HEK293 (cell line): ENCODE measurements around the gene RIC8B.

Experiments
- CTCF ChIP-seq: fragments of 450-650 bp; formaldehyde crosslinking; IDR thresholded peaks from 2 replicates; pipeline ENCODE4 v1.5.1; 2016; ENCODE audit warnings: missing biosample characterization, missing genetic modification characterization
- GLIS1 ChIP-seq: fragments of 450-650 bp; formaldehyde crosslinking; IDR thresholded peaks from 2 replicates; pipeline ENCODE4 v1.5.1; 2016; ENCODE audit warnings: missing biosample characterization, missing genetic modification characterization
- GLIS2 ChIP-seq: fragments of 450-650 bp; formaldehyde crosslinking; IDR thresholded peaks from 2 replicates; pipeline ENCODE4 v1.5.1; 2016; ENCODE audit warnings: missing biosample characterization, missing genetic modification characterization
- PRDM4 ChIP-seq: fragments of 450-650 bp; formaldehyde crosslinking; IDR thresholded peaks from 2 replicates; pipeline ENCODE4 v1.5.1; 2017; ENCODE audit warnings: missing biosample characterization, missing genetic modification characterization
- SP3 ChIP-seq: fragments of 450-650 bp; formaldehyde crosslinking; IDR thresholded peaks from 2 replicates; pipeline ENCODE4 v1.5.1; 2016; ENCODE audit warnings: missing biosample characterization, missing genetic modification characterization
- ZBTB20 ChIP-seq: fragments of 450-650 bp; formaldehyde crosslinking; IDR thresholded peaks from 2 replicates; pipeline ENCODE4 v1.5.1; 2016; ENCODE audit warnings: missing biosample characterization, missing genetic modification characterization
- ZBTB21 ChIP-seq: fragments of 450-650 bp; formaldehyde crosslinking; IDR thresholded peaks from 2 replicates; pipeline ENCODE4 v1.5.1; 2017; ENCODE audit warnings: missing biosample characterization, missing genetic modification characterization
- ZFP69B ChIP-seq: fragments of 450-650 bp; formaldehyde crosslinking; IDR thresholded peaks from 2 replicates; pipeline ENCODE4 v1.5.1; 2016; ENCODE audit warnings: missing biosample characterization, missing genetic modification characterization
- ZNF10 ChIP-seq: fragments of 450-650 bp; formaldehyde crosslinking; IDR thresholded peaks from 2 replicates; pipeline ENCODE4 v1.5.1; 2017; ENCODE audit warnings: missing biosample characterization, missing genetic modification characterization
- ZNF148 ChIP-seq: fragments of 450-650 bp; formaldehyde crosslinking; IDR thresholded peaks from 2 replicates; pipeline ENCODE4 v1.5.0; 2017; ENCODE audit warnings: missing biosample characterization, missing genetic modification characterization, borderline replicate concordance
- ZNF23 ChIP-seq: fragments of 450-650 bp; formaldehyde crosslinking; IDR thresholded peaks from 2 replicates; pipeline ENCODE4 v1.5.1; 2016; ENCODE audit warnings: missing biosample characterization, missing genetic modification characterization, borderline replicate concordance
- ZNF24 ChIP-seq: fragments of 450-650 bp; formaldehyde crosslinking; IDR thresholded peaks from 2 replicates; pipeline ENCODE4 v1.5.1; 2016; ENCODE audit warnings: missing biosample characterization, missing genetic modification characterization
- ZNF354C ChIP-seq: fragments of 450-650 bp; formaldehyde crosslinking; IDR thresholded peaks from 2 replicates; pipeline ENCODE4 v1.5.1; 2016; ENCODE audit warnings: missing biosample characterization, missing genetic modification characterization, low read depth, borderline replicate concordance
- ZNF362 ChIP-seq: fragments of 450-650 bp; formaldehyde crosslinking; IDR thresholded peaks from 2 replicates; pipeline ENCODE4 v1.5.1; 2016; ENCODE audit warnings: missing biosample characterization, missing genetic modification characterization
- ZNF366 ChIP-seq: fragments of 450-650 bp; formaldehyde crosslinking; conservative IDR thresholded peaks from 2 replicates; pipeline ENCODE4 v1.5.1; 2016; ENCODE audit warnings: missing biosample characterization, missing genetic modification characterization
- ZNF433 ChIP-seq: fragments of 450-650 bp; formaldehyde crosslinking; IDR thresholded peaks from 2 replicates; pipeline ENCODE4 v1.5.1; 2016; ENCODE audit warnings: missing biosample characterization, missing genetic modification characterization, low read depth
- ZNF658 ChIP-seq: fragments of 450-650 bp; formaldehyde crosslinking; IDR thresholded peaks from 2 replicates; pipeline ENCODE4; 2016; ENCODE audit warnings: missing biosample characterization, missing genetic modification characterization
- ZNF785 ChIP-seq: fragments of 450-650 bp; formaldehyde crosslinking; IDR thresholded peaks from 2 replicates; pipeline ENCODE4 v1.5.1; 2016; ENCODE audit warnings: missing biosample characterization, missing genetic modification characterization
- ZNF843 ChIP-seq: fragments of 450-650 bp; formaldehyde crosslinking; IDR thresholded peaks from 2 replicates; pipeline ENCODE4 v1.5.1; 2016; ENCODE audit warnings: missing biosample characterization, missing genetic modification characterization
- ZSCAN16 ChIP-seq: fragments of 450-650 bp; formaldehyde crosslinking; IDR thresholded peaks from 2 replicates; pipeline ENCODE4 v1.5.1; 2016; ENCODE audit warnings: missing biosample characterization, missing genetic modification characterization
- TF ChIP-seq, protein P1 (sequence below): fragments of 450-650 bp; formaldehyde crosslinking; IDR thresholded peaks from 2 replicates; pipeline ENCODE4 v1.5.1; 2016; ENCODE audit warnings: missing biosample characterization, missing genetic modification characterization
- TF ChIP-seq, protein P2 (sequence below): IDR thresholded peaks from 2 replicates; pipeline ENCODE4 v1.6.1; 2011; ENCODE audit warnings: mild to moderate bottlenecking, low read depth, low read length, borderline replicate concordance
- TF ChIP-seq, protein P3 (sequence below): fragments of 450-650 bp; formaldehyde crosslinking; IDR thresholded peaks from 2 replicates; pipeline ENCODE4 v1.5.1; 2016; ENCODE audit warnings: missing biosample characterization, missing genetic modification characterization, low read depth
- TF ChIP-seq, protein P4 (sequence below): fragments of 450-650 bp; formaldehyde crosslinking; IDR thresholded peaks from 2 replicates; pipeline ENCODE4 v1.5.1; 2016; ENCODE audit warnings: missing biosample characterization, missing genetic modification characterization

The RIC8B gene

DNA sequence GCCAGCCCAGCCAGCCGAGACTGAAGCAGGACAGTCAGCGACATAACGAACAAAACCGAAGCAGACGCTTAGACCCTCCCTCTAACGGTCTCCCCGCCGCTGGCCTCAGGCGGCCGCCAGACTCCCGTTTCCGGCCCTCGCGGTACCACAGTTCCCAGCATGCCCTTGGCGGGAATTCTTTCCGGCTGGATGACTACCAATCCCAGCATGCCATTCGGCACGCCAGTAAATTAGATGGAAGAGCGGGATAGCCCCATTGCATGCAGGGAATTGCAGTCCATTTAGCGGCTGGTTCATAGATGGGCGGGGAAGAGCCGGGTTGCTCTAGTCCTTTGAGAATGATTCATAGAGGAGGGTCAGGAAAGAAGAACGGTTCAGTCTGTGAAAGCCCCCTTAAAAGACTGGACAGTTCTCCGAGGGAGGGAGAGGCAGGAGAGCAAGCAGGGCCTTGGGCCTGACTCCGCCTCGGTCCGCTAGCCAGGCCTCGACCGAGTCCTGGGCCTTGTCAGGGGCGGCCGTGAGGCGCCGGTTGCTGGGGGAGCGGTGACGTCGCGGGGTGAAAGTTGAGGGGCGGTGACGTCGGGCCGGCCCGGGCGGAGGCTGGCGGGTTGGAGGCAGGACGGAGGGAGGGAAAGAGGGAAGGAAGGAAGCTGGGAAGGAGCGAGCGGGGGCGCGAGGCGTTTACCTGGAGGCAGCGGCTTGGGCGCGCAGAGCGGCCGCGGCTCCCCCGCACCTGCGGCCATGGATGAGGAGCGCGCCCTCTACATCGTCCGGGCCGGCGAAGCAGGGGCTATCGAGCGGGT lies at the start of gene RIC8B (continued):
- TF ChIP-seq ZNF148 (tag by site-specific recombination) (no peak), ZNF354C (no peak), ZNF362 (tag by site-specific recombination) (no peak), CTCF (tag by site-specific recombination) (peak; percentile 76; the same call in 1 of the 2 replicates), ZBTB20 (peak; percentile 99), ZNF658 (tag by site-specific recombination) (no peak), ZNF24 (0 out of 2 replicates have a peak, but pooled peaks have one; percentile 17), ZFP69B (peak; percentile 71), ZNF23 (tag by site-specific recombination) (no peak), ZNF843 (peak; percentile 27; the same call in 1 of the 2 replicates), GLIS1 (tag by site-specific recombination) (peak; percentile 61; the same call in 1 of the 2 replicates), ZNF785 (tag by site-specific recombination) (no peak; the same call in 1 of the 2 replicates), GLIS2 (tag by site-specific recombination) (peak; percentile 87), ZNF366 (tag by site-specific recombination) (peak; percentile 97), ZNF10 (peak; percentile 30; the same call in 1 of the 2 replicates), ZSCAN16 (tag by site-specific recombination) (no peak), PRDM4 (tag by site-specific recombination) (no peak), ZNF433 (tag by site-specific recombination) (no peak), ZBTB21 (tag by site-specific recombination) (peak; percentile 98), SP3 (tag by site-specific recombination) (peak; percentile 95)
- TF ChIP-seq, protein P1, sequence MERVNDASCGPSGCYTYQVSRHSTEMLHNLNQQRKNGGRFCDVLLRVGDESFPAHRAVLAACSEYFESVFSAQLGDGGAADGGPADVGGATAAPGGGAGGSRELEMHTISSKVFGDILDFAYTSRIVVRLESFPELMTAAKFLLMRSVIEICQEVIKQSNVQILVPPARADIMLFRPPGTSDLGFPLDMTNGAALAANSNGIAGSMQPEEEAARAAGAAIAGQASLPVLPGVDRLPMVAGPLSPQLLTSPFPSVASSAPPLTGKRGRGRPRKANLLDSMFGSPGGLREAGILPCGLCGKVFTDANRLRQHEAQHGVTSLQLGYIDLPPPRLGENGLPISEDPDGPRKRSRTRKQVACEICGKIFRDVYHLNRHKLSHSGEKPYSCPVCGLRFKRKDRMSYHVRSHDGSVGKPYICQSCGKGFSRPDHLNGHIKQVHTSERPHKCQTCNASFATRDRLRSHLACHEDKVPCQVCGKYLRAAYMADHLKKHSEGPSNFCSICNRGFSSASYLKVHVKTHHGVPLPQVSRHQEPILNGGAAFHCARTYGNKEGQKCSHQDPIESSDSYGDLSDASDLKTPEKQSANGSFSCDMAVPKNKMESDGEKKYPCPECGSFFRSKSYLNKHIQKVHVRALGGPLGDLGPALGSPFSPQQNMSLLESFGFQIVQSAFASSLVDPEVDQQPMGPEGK (tag by site-specific recombination), result peak; percentile 94
- TF ChIP-seq, protein P2, sequence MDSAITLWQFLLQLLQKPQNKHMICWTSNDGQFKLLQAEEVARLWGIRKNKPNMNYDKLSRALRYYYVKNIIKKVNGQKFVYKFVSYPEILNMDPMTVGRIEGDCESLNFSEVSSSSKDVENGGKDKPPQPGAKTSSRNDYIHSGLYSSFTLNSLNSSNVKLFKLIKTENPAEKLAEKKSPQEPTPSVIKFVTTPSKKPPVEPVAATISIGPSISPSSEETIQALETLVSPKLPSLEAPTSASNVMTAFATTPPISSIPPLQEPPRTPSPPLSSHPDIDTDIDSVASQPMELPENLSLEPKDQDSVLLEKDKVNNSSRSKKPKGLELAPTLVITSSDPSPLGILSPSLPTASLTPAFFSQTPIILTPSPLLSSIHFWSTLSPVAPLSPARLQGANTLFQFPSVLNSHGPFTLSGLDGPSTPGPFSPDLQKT, result peak; percentile 69; the same call in 1 of the 2 replicates
- TF ChIP-seq, protein P3, sequence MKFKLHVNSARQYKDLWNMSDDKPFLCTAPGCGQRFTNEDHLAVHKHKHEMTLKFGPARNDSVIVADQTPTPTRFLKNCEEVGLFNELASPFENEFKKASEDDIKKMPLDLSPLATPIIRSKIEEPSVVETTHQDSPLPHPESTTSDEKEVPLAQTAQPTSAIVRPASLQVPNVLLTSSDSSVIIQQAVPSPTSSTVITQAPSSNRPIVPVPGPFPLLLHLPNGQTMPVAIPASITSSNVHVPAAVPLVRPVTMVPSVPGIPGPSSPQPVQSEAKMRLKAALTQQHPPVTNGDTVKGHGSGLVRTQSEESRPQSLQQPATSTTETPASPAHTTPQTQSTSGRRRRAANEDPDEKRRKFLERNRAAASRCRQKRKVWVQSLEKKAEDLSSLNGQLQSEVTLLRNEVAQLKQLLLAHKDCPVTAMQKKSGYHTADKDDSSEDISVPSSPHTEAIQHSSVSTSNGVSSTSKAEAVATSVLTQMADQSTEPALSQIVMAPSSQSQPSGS (tag by site-specific recombination), result peak; percentile 95
- TF ChIP-seq, protein P4, sequence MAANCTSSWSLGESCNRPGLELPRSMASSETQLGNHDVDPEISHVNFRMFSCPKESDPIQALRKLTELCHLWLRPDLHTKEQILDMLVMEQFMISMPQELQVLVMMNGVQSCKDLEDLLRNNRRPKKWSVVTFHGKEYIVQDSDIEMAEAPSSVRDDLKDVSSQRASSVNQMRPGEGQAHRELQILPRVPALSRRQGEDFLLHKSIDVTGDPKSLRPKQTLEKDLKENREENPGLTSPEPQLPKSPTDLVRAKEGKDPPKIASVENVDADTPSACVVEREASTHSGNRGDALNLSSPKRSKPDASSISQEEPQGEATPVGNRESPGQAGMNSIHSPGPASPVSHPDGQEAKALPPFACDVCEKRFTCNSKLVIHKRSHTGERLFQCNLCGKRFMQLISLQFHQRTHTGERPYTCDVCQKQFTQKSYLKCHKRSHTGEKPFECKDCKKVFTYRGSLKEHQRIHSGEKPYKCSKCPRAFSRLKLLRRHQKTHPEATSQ, result peak; percentile 82
